GM21423 (cell line): ENCODE results near the gene NDUFAF3.

ENCODE experiments used
- ATAC-seq: cut with Tn5 transposase; IDR thresholded peaks from one replicate; pipeline ENCODE4 v1.9.1; 2021; ENCODE audit warnings: mild to moderate bottlenecking, moderate library complexity; ENCODE audit not compliant: unreplicated experiment

The NDUFAF3 gene, protein sequence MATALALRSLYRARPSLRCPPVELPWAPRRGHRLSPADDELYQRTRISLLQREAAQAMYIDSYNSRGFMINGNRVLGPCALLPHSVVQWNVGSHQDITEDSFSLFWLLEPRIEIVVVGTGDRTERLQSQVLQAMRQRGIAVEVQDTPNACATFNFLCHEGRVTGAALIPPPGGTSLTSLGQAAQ

DNA sequence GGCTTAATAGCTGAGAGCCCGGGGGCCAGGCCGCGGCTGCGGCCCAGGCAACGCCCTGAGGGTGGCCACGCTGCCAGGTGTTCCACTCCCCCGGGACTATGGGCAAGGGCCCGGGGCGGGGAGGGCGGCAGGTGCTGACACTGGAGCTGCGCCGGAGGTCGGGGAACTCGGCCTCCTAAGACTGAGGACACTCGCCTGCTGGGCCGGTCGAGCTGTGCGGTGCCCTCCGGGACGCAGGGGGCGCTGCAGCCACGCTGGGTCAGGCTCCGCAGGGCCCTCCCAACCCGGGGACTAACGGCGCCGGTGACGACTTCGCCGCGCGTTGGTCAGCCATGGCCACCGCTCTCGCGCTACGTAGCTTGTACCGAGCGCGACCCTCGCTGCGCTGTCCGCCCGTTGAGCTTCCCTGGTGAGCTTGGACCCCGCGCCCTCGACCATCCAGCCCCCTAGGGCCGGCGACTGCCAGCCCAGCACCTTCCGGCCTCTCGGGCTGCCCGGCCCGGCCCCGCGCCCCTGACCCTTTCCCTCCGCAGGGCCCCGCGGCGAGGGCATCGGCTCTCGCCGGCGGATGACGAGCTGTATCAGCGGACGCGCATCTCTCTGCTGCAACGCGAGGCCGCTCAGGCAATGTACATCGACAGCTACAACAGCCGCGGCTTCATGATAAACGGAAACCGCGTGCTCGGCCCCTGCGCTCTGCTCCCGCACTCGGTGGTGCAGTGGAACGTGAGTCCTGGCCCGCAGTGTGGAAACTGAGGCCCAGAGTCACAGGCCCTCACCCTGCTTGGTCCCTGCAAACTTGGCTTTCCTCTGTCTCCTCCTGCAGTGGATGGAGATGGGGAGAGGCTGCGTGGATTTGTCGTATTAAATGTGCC is at the start of gene NDUFAF3:
TSS of gene NDUFAF3 (plus strand) at position 309 of the 875 bp plus-strand sequence. CDS start at position 333, 24 bp downstream.
- peak; percentile 54 for ATAC-seq

DNA sequence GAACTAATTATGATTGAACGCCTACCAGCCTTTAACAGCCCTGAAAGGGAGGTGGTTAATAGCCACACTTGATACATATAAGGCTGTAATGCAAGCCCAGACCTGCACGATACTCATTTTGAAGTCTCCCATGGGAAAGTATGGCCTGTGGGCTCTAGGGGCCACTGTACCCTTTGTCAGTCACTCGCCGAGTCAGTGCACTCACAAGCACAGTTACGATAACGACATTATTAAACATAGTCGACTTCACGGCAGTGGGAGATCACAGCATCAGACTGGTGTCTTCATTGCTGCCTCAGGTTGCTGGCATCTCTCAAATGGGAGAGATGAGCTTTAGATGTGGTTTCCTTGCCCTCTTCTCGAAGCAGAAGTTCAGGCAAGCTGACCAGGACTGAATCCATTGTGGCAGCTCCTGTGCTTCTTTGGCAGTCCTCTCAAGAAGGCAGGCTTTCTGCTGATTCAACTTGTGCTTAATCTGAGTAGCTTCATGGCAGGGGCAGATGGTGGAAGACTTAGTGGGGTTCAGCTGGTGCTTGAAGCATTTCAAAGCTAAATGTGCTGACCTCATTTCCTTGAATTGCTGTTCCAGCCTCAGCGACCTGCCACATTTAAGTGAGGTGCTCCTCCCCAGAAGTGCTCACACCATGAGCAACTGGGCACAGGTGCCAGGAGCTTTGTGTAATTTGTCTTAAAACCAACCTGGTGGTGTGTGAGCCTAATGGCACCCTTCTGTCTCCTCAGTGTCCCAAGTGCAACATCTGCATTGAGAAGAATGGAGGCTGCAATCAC is 47.7 kb upstream of the NDUFAF3 start:
- no peak for ATAC-seq

DNA sequence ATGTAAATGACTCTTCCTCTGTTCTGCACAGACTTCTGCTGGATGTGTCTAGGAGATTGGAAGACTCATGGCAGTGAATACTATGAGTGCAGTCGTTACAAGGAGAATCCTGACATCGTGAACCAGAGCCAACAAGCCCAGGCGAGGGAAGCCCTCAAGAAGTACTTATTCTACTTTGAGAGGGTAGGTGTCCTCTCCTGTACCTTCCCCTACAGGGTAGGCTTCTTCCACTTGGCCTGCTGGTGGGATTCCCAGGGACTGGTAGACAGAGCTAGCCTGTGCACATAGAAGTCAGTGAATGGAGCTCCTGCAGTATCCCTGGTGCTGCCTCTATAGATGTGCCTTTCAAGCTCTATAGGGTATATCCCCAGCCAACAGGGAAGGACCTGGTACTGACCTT is 42.5 kb upstream of the NDUFAF3 start:
- ATAC-seq, result no peak

DNA sequence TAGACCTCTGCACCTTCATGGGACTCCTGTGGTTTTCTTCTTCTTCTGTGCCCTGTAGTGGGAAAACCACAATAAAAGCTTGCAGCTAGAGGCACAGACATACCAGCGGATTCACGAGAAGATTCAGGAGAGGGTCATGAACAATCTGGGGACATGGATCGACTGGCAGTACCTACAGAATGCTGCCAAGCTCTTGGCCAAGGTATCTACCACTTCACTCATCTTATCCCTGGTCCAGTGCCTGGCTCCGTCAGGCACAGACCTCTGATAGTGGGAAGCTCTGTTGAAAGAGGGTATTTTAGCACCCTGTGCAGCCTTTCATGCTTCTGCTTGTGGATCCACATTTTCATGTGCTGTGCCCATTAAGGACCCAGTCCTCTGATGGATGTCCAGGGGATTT is 41.6 kb upstream of the NDUFAF3 start:
- ATAC-seq, result no peak

DNA sequence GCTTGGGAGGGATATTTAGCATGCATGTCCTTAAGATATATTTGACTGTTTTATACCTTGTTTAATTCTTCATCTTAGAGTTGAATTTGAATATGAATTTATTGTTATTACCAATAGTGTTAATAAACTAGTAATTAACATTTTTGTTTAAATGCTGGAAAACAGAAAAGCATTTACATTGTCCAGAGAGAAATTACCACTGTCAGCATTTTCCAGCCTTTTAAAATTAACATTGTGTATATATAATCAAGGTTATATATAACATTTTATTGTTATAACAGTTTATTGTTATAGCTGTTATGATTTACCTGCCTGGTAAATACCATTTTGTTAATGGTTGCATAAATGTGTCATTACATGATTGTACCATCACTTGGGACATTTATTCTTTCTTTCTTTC is 39.9 kb upstream of the NDUFAF3 start:
- ATAC-seq, result no peak

DNA sequence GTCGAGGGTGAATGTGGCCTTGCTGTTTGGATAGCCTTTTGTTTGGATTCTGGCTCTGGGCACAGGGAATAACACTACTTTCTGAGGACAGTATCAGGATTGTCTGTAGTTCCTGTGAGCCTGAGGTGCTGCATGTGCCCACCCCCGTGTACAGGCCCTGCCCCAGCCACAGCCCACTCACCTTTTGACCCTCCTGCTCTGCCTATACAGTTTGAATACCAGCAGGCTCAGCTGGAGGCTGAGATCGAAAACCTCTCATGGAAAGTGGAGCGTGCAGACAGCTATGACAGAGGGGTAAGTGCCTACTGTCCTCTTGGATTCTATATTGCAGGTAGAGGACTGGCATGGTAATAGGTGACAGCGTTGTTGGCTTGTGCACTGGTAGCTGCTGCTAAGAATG is 39.2 kb upstream of the NDUFAF3 start:
- ATAC-seq, result no peak

DNA sequence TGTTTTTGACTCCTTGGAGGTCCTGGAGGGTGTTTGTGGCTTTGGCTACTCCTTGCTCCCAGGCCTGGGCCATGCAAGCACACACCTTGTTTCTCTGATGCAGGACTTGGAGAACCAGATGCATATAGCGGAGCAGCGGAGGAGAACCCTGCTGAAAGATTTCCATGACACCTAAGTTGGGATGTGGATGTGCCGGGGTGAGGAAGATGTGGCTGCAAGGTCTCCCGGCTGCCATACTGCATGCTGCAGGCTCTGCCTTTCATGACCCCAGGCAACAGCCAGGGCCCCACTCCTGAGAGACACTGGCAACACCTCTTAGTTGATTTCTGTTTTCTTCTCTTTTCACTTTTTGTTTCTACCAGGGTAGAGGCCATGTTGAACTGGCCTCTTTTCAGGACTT is 38.8 kb upstream of the NDUFAF3 start:
- ATAC-seq, result no peak

DNA sequence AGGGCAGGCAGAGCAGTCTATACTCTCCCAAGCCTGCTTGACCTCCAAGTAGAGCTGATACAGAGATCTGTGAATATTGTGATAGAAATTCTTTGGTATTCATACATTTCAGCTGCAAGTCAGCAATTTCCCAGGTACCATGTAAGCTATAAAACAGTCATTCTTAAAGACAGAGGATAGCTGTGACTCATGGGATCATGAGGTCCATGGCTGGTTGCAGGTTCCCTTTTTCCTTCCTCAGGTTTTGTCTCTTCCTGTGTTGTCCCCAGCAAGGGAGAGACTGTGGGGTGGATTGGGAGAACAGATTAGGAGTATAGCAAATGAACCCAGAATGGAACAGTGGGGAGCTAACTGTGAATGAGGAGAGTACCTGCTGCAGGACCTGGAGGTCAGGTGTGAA is 37.3 kb upstream of the NDUFAF3 start:
- no peak for ATAC-seq

DNA sequence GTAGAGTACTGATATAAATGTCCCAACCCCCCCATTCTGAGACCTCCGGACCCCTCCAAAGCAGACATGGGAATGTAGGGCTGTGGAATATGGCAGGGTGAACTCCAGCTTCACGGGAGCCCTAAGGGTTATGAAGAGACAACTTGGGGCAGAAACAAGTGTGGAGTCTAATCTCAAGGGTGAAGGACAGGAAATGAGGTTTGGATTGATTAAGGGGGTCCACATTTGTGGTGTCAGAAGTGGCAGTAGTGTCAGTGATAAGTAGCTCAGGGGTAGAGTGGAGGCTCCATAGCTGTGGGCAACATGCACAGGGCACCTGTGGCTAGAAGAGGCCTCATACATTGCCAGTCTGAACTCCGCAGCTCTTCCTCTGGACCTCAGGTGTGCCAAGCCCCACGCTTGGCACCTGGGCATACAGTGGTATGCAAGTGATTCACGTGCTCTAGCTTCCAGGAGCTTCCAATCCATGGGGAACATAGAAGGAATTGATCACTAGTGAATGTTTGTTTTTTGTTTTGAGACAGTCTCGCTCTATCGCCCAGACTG is 36.0 kb upstream of the NDUFAF3 start:
- ATAC-seq, result no peak

DNA sequence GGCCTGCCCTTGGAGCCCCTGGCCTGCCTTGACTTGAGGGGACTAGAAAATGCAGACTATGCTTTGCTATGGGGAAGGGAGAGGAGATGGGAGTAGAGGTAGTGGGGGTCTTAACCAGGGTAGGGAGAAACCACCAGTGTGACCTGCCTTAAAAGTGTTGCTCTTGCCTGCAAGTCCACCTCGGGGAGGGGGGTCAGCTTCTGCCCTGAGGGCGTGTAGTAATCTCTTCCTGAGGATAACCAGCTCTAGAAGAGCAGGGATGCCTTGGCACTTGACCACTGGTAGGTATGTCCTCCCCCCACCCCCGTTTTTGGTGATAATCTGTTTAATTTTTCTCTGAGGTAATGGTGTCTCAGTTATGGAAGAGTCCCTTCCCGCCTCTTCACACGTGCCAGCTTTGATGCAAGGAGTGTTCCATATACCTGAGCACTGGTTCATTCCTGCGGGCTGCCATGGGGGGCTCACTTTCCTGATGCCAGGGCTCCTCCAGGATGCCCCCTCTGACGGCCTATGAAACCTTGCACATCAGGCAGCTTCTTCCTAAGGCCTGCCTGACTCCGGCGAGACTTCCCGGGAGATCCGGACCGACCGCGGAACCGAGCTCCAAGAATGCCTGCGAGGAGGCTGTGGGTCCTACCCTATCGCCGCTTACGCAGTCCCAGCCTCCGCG is 32.7 kb upstream of the NDUFAF3 start:
- ATAC-seq, result no peak

DNA sequence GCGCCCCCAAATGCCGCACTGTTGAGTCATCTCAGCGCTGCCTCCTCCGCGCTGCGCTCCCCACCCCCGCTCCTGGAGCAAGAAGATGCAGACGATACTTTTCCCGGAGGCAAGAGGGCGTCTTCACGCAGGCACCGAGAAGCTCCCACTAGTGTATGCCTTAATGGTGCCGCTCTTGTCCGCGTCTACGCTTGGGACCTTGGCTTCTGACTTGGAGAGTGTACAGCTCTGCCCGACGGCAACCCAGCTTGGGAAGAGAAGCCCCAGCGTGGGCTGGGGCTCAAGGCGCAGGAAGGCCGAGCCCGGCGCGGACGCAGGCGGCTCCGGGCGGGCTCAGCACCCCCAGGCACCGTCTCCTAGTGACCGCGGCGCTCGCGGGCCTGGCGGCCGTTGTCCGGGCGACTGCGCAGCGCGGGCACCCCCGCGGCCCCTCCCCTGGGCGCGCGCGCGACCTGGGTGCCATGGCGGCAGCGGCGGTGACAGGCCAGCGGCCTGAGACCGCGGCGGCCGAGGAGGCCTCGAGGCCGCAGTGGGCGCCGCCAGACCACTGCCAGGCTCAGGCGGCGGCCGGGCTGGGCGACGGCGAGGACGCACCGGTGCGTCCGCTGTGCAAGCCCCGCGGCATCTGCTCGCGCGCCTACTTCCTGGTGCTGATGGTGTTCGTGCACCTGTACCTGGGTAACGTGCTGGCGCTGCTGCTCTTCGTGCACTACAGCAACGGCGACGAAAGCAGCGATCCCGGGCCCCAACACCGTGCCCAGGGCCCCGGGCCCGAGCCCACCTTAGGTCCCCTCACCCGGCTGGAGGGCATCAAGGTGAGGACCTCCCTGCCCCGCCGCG is 31.9 kb upstream of the NDUFAF3 start, which contains the start of gene P4HTM:
TSS of gene P4HTM (plus strand) at position 446 of the 840 bp plus-strand sequence. CDS start at position 462, 16 bp downstream.
- ATAC-seq, result peak; percentile 49

DNA sequence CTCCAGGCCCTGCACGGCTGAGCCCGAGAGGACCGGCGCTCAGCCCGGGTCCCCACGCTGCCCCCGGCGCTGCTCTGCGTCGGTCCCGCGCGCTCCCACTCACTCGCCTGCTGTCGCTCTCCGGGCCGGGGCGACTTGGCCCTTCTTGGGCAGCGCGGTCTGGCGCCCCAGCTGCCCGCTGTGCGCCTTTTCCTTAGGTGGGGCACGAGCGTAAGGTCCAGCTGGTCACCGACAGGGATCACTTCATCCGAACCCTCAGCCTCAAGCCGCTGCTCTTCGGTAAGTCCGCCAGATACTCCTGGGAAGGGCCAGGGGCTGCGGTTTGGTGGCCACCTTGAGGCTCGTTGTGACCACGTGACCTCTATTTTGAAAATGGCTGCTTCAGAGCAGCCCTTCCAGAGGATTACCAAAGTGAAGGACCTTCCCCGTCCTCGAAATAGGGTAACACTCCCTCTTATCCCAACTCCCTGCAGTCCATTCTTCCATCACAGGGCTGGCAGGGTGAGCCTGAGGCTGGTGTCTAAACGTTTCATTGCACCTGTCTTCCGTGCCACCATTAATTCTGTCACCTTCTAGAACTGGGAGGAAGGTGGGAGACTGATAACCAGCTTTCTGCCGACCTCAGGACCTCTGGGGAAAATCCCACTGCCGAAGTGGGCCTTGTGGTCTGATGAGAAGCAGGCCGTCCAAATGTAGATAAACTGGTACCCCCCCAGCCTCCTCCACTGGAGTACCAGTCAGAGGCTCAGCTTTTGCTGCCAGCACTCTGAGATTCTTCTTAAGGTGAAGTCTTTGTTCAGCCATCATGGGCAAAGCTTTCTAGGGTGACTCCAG is 31.1 kb upstream of the NDUFAF3 start:
- ATAC-seq, result no peak

DNA sequence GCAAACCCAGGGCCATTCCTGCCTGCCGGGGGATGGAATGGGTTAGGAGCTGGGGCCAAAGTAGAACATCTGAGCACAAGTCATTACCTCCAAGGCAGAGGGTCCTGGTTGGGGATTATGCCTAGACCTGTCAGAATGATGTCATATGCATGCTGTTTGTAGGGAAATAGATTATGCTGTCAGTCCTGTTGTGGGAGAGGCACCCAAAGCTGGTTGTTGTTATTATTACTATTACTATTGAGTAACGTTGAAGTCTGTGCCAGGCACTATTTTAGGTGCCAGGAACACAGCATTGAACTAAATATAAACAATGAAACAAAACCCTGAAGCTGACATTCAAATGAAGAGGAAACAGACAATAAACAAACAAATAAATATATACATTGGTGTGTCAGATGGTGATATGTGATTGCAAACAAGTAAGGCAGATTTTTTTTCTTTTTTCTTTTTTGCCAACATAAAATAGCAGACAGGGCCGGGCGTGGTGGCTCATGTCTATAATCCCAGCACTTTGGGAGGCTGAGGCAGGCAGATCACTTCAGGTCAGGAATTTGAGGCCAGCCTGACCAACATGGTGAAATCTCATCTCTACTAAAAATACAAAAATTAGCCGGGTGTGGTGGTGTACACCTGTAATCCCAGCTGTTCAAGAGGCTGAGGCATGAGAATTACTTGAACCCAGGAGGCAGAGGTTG is 29.9 kb upstream of the NDUFAF3 start:
- ATAC-seq, result no peak

DNA sequence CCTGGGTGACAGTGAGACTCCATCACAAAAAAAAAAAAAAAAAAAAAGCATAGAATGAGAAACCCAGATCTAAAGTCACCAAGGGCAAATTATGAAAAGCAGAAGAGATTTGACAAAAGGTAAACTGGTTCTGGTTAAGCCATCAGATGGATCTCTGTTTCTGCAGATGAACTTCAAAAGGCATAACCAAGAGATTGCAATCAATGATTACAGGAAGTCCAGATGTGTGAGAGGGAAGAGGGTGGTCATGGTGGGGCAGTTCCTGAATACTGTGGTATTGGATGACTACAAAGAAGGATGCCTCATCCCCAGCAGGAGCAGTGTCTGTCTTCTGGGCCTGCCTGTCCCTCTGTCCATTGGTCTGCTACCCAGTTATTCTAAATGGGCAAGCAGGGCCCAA is 28.1 kb upstream of the NDUFAF3 start:
- ATAC-seq, result no peak

DNA sequence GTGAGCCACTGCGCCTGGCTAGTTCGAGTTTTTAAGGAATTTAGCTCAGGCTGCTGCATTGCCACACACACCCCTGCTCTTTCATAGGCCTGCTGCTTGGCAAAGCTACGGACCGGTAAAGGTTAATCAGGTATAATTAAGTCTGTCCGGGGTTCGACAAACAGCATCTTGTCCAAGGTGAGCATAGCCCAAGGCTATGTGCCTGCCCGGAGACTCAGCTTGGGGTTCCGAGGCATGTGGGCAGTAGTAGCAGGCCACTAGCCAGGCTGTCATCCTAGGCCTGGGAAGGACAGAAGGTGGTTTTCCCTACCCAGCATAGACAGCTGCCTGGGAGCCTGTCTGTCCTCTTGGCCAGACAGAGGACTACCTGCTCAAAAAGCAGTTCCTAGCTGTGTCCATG is 25.3 kb upstream of the NDUFAF3 start:
- no peak for ATAC-seq

DNA sequence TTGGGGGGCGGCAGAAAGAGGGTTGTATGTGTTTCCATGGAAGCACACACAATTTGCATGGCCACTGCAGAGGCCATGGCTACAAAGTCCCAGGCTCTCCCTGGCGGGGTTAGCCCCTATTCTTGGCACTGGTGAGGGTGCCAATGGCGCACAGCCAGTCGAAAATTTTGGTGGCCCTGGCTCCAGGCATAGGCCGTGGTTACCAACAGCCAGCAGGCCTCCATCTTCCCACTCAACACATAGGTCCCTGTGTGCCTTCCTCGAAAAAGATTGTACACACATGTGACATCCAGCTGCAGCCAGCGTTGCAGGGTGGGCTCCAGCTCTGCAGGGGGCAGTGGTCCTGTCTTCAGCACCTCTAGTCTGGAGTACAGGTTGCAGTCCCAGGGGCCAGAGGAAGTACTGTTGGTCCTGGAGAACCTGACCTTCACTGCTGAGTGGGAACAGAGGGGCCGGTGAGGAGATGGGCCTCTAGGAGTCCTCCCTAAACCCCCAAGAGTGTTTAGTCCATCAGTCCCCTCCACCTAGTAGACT is 24.8 kb upstream of the NDUFAF3 start:
- no peak for ATAC-seq

DNA sequence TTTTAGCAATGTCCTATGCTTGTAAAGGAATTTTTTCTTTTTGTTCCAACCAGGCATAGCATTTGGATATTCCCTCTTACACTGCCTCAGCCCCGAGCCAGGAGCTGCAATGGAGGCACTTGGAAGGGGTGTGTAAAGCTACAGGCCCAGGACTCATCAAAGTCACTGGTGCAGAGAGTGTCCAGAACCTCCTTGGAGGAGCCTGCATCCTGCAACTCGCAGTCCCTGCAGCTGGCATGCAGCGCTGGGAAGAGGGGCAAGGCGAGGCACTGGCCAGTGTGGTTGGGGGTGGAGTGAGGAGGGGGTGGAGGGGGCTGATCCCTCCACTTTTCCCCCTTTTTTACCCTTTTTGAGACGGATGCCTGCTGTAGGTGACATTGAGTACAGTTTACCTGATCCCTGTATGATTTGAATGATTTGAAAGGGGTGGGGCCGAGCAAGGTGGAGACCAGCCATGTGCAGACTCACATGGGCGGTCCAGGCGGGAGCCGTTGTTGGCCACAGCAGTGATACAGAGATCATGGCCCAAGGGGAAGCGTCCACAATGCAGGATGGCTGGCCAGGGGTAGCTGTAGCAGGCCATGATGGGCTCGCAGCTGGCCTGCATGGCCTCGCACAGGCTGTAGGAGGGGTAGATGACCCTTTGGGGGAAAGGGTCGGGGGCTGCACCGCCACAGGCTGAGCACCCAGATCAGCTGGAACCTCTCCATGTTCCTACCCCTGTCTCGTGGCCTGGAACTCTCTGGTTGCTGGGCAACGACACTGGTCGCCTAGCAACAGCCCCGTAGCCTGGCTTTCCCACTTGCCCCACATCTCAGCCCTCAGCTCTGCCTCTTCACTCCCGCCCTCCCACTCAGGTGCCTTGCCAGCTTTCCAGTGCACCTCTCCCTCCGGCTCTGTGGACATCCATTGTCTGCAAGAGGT is 23.9 kb upstream of the NDUFAF3 start:
- ATAC-seq, result no peak
